Smooth muscle cell (in vitro differentiated cells): ENCODE results near the gene PREX1. TPM values are rescaled to one million over a fixed set of nuclear protein-coding genes. Genes with fewer than 3 reads are reported as not detected.
A peak's percentile ranks its signal among the peaks of the same experiment; 100 is the strongest.

Experiments used
- DNase-seq: peaks from one replicate; lab custom pipeline; 2025; ENCODE audit not compliant: unreplicated experiment; lab: John Stamatoyannopoulos, UW
- H2AFZ ChIP-seq: fragments of 200-600 bp; sonication (generic); 2 replicates; pipeline ENCODE4 v1.6.0; 2016; ENCODE audit warnings: antibody characterized with exemption, low read depth, mild to moderate bottlenecking
- H3F3A ChIP-seq: fragments of 200-600 bp; sonication (generic); 2 replicates; pipeline ENCODE4 v1.6.0; 2017; ENCODE audit warnings: antibody characterized with exemption, low read depth
- H3K27ac ChIP-seq: fragments of 200-600 bp; sonication (generic); 2 replicates; pipeline ENCODE4 v1.5.1; 2016; ENCODE audit warnings: low read depth, mild to moderate bottlenecking
- H3K27me3 ChIP-seq: fragments of 200-600 bp; sonication (generic); 2 replicates; pipeline ENCODE4 v1.6.1; 2016; ENCODE audit warnings: low read depth, mild to moderate bottlenecking
- H3K36me3 ChIP-seq: fragments of 200-600 bp; sonication (generic); 2 replicates; pipeline ENCODE4 v1.5.1; 2016; ENCODE audit warnings: low read depth
- H3K4me1 ChIP-seq: fragments of 200-600 bp; sonication (generic); 2 replicates; pipeline ENCODE4 v1.5.1; 2016; ENCODE audit warnings: low read depth
- H3K4me2 ChIP-seq: fragments of 200-600 bp; sonication (generic); 2 replicates; pipeline ENCODE4 v1.6.0; 2016; ENCODE audit warnings: mild to moderate bottlenecking
- H3K4me3 ChIP-seq: fragments of 200-600 bp; sonication (generic); 2 replicates; pipeline ENCODE4 v1.5.1; 2016; ENCODE audit warnings: mild to moderate bottlenecking
- H3K79me2 ChIP-seq: fragments of 200-600 bp; sonication (generic); 2 replicates; pipeline ENCODE4 v1.6.0; 2016; ENCODE audit warnings: low read depth, mild to moderate bottlenecking
- H3K9ac ChIP-seq: fragments of 200-600 bp; sonication (generic); 2 replicates; pipeline ENCODE4 v1.6.0; 2016; ENCODE audit warnings: low read depth
- H3K9me3 ChIP-seq: fragments of 200-600 bp; sonication (generic); replicated peaks from 2 replicates; pipeline ENCODE4 v1.5.1; 2016; ENCODE audit warnings: low read depth
- H4K20me1 ChIP-seq: fragments of 200-600 bp; sonication (generic); 2 replicates; pipeline ENCODE4 v1.6.0; 2016; ENCODE audit warnings: low read depth
- CTCF ChIP-seq: fragments of 200-600 bp; sonication (generic); IDR thresholded peaks from 2 replicates; pipeline ENCODE4 v1.5.1; 2017; ENCODE audit warnings: borderline replicate concordance, mild to moderate bottlenecking, antibody characterized with exemption; ENCODE audit not compliant: insufficient read depth, poor library complexity, severe bottlenecking
- WGBS: methylation state at CpG from one replicate; pipeline ENCODE4 v1.1.7; 2016; ENCODE audit warnings: low lambda C conversion rate; 5-methylcytosine and 5-hydroxymethylcytosine counted together
- polyA plus RNA-seq: library from polyadenylated mRNA; unstranded; fragments of >200 nt; fragmentation: Nextera tagmentation; extraction: Ambion mirVana; gene quantifications from 2 replicates; pipeline ENCODE4 v1.2.1, GENCODE V29; 2016
- total RNA-seq: library from RNA; depleted of rRNA; stranded (reverse); fragments of >200 nt; gene quantifications from 2 replicates; pipeline ENCODE4 v1.2.3, GENCODE V29; 2014

Gene PREX1
- total and polyA plus RNA-seq, 2 experiments from 2014 or later: 0.04 to 0.30 TPM

DNA sequence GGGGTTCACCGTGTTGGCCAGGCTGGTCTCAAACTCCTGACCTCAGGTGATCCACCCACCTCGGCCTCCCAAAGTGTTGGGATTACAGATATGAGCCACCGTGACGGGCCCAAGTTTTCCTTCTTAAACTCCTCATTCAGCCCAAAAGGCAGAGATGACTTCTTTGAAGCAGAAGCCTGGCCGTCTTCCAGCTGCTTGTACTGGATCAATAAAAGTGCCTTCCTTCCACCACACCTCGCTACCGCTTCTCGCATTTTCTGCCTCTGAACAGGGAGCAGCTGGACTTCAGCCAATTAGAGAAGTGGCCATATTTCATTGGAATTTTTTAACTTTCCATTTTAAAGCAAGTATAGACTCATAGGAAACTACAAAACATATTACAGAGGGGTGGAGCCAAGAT is 241.1 kb downstream of the PREX1 start:
- H3K9me3 ChIP-seq: no peaks in the 10 kb centered on the region
- H3K4me3 ChIP-seq: no peak overlapping the region
- no peak overlapping the region for H2AFZ ChIP-seq
- no peaks in the 10 kb centered on the region for H3K36me3 ChIP-seq
- H4K20me1 ChIP-seq: no peaks in the 10 kb centered on the region
- TF ChIP-seq CTCF: no peak
- H3K79me2 ChIP-seq: no peaks in the 10 kb centered on the region
- WGBS: 96% methylated on average over 8 of the region's 8 CpGs
- H3K4me1 ChIP-seq: no peaks in the 10 kb centered on the region
- no peaks in the 10 kb centered on the region for H3K27me3 ChIP-seq
- no peaks in the 10 kb centered on the region for H3F3A ChIP-seq
- H3K4me2 ChIP-seq: no peak overlapping the region
- DNase-seq: no peak
- H3K9ac ChIP-seq: no peak overlapping the region
- no peak overlapping the region for H3K27ac ChIP-seq

GRCh38 chr20:48585061-48585870 is 242.5 kb downstream of the PREX1 start:
- no peak overlapping the region for H3K27ac ChIP-seq
- WGBS: 88% methylated on average over 21 of the region's 21 CpGs
- TF ChIP-seq CTCF: no peak

DNA sequence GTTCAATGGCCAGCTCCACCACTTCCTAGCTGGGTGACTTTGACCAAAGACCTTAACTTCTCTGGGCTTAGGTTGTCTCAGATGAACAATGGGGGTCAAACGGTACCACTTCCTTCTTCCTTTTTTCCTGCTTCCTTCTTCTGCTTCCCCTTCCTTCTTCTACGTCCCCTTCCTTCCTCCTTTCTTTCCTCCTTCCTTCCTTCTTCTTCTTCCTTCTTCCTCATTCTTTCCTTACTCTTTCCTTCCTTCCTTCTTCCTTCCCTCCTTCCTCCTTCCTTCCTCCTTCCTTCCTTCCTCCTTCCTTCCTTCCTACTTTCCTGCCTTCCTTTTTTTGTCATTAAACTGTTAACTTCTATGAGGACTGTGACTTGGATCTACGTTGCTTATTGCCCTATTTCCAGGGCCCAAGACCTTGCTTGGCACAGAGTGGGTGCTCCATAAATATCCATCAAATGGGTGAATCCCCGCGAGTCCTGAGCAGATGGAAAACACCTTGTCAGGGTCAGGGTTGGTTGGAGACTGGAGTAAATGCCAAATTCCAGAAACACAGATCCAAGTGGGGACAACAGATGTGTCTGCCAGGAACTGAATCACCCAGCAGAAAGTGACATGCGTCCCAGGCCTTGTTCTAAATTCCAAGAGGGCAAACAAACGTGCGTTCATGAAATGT is 243.3 kb downstream of the PREX1 start:
- Histone ChIP-seq H3F3A (no peaks in the 10 kb centered on the region), H3K36me3 (no peaks in the 10 kb centered on the region), H3K4me2 (no peak overlapping the region), H3K9me3 (no peaks in the 10 kb centered on the region), H2AFZ (no peak overlapping the region), H3K4me3 (no peak overlapping the region), H3K27me3 (no peaks in the 10 kb centered on the region), H3K4me1 (no peaks in the 10 kb centered on the region), H3K79me2 (no peaks in the 10 kb centered on the region), H4K20me1 (no peaks in the 10 kb centered on the region), H3K9ac (no peak overlapping the region), H3K27ac (no peak overlapping the region)
- no peak for DNase-seq
- no peak for TF ChIP-seq CTCF
- 74% methylated on average over 8 of the region's 8 CpGs for WGBS

More at GRCh38 chr20:48585061-48585870, 242.5 kb downstream of the PREX1 start:
- Histone ChIP-seq H3K27me3 (no peaks in the 10 kb centered on the region), H3K4me2 (peak overlapping the region; percentile 12), H3K4me3 (no peak overlapping the region), H3K36me3 (no peaks in the 10 kb centered on the region), H3K4me1 (no peaks in the 10 kb centered on the region), H4K20me1 (no peaks in the 10 kb centered on the region), H3K79me2 (no peaks in the 10 kb centered on the region), H3F3A (no peaks in the 10 kb centered on the region), H3K9ac (no peak overlapping the region), H2AFZ (no peak overlapping the region), H3K9me3 (no peaks in the 10 kb centered on the region)
- no peak for DNase-seq
